ENCODE results near the gene SLIT3. TPM values are rescaled to one million over a fixed set of nuclear protein-coding genes. Genes with fewer than 3 reads are reported as not detected.

The SLIT3 gene
- total and polyA plus RNA-seq, 2 experiments from 2014 or later, result 0.59 to 0.71 TPM

- Mint-ChIP-seq H3K9me3 (no peaks in the 10 kb centered on the region; the same call in 2 of the 3 replicates), H3K27ac (no peak overlapping the region; the same call in 1 of the 2 replicates), H3K27me3 (ENCODE audit: insufficient read depth, low read depth, poor library complexity) (no peaks in the 10 kb centered on the region), H3K36me3 (ENCODE audit: low read depth) (no peaks in the 10 kb centered on the region), H3K4me3 (no peak overlapping the region), H3K4me1 (peaks cover 12% of the 10 kb centered on the region)
- H3K4me2 ChIP-seq, result no peak overlapping the region
- H3K79me2 ChIP-seq (replicated peaks; ENCODE audit: insufficient read depth), result no peaks in the 10 kb centered on the region
- no peaks in the 10 kb centered on the region for H3K36me3 ChIP-seq (ENCODE audit: insufficient read depth)
- no peaks in the 10 kb centered on the region for H3K9me2 ChIP-seq (ENCODE audit: insufficient read depth)
- H3K4me3 ChIP-seq, result no peak overlapping the region
- DNase-seq (ENCODE audit: low spot score) (no peak), ATAC-seq (no peak)
- no peaks in the 10 kb centered on the region for H3F3A ChIP-seq (replicated peaks; ENCODE audit: low read depth)
- TF ChIP-seq REST (IDR thresholded peaks at IDR 0.05; ENCODE audit: unreplicated experiment) (no peak), JUNB (IDR thresholded peaks at IDR 0.05; ENCODE audit: unreplicated experiment) (no peak), STAT1 (IDR thresholded peaks at IDR 0.05; ENCODE audit: unreplicated experiment) (no peak), ETS1 (IDR thresholded peaks at IDR 0.05) (no peak), ZNF331 (CRISPR knock-in tag; IDR thresholded peaks at IDR 0.05; ENCODE audit: low read depth) (no peak), POLR2AphosphoS5 (IDR thresholded peaks at IDR 0.05; ENCODE audit: low read depth) (no peak), ZNF114 (CRISPR knock-in tag; IDR thresholded peaks at IDR 0.05) (no peak), ZNF462 (CRISPR knock-in tag; IDR thresholded peaks at IDR 0.05) (no peak)
- H3K27ac ChIP-seq (ENCODE audit: low read depth), result no peak overlapping the region
- no peak overlapping the region for H2AFZ ChIP-seq
- peaks cover 10% of the 10 kb centered on the region; the same call in 1 of the 2 replicates for H3K4me1 ChIP-seq (ENCODE audit: insufficient read depth)
- H3K27me3 ChIP-seq (ENCODE audit: insufficient read depth), result no peaks in the 10 kb centered on the region
- H4K20me1 ChIP-seq (replicated peaks; ENCODE audit: insufficient read depth), result no peaks in the 10 kb centered on the region
Observed at GRCh38 chr5:168931638-168932345, 369.1 kb downstream of the SLIT3 start.

All from GM23338 (cell line).